Measurements from ENCODE around the gene PLEKHH2.

The PLEKHH2 gene

GRCh38 chr2:43788646-43789045 lies 151.6 kb downstream of the PLEKHH2 start:
- no peak overlapping the region for H3K4me3 ChIP-seq (replicated peaks; ENCODE audit: low read depth, low read length)
- no peak for DNase-seq (ENCODE audit: extremely low read depth, low read depth)
- TF ChIP-seq, protein P1, sequence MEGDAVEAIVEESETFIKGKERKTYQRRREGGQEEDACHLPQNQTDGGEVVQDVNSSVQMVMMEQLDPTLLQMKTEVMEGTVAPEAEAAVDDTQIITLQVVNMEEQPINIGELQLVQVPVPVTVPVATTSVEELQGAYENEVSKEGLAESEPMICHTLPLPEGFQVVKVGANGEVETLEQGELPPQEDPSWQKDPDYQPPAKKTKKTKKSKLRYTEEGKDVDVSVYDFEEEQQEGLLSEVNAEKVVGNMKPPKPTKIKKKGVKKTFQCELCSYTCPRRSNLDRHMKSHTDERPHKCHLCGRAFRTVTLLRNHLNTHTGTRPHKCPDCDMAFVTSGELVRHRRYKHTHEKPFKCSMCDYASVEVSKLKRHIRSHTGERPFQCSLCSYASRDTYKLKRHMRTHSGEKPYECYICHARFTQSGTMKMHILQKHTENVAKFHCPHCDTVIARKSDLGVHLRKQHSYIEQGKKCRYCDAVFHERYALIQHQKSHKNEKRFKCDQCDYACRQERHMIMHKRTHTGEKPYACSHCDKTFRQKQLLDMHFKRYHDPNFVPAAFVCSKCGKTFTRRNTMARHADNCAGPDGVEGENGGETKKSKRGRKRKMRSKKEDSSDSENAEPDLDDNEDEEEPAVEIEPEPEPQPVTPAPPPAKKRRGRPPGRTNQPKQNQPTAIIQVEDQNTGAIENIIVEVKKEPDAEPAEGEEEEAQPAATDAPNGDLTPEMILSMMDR (IDR thresholded peaks at IDR 0.05; ENCODE audit: low read depth, low read length, missing control alignments) = no peak

DNA sequence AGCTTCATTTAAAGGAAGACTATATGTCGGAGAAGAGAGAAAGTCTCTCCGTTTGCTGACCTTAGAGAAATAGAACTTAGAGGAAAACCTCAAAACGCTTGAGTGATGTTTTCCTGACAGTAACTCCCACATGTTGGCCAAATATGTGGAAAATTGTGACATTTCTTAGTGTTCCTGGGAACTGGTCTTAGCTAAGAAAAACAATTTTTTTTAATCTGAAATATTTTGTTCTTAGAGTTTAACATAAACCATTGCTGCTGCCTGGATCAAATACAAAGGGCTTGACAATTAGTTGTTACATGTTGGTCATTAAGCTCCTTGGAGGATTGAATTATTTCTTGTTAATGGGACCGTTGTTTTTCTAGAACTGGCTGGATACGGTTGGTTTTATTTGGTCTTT lies 153.1 kb downstream of the PLEKHH2 start:
- no peak overlapping the region for H3K4me3 ChIP-seq (replicated peaks; ENCODE audit: low read depth, low read length)
- TF ChIP-seq, protein P1 (IDR thresholded peaks at IDR 0.05; ENCODE audit: low read depth, low read length, missing control alignments) = no peak
- no peak for DNase-seq (ENCODE audit: extremely low read depth, low read depth)

GRCh38 chr2:43791035-43791765 lies 154.1 kb downstream of the PLEKHH2 start:
- TF ChIP-seq, protein P1 (IDR thresholded peaks at IDR 0.05; ENCODE audit: low read depth, low read length, missing control alignments) = no peak
- DNase-seq (ENCODE audit: extremely low read depth, low read depth) = no peak
- no peak overlapping the region for H3K4me3 ChIP-seq (replicated peaks; ENCODE audit: low read depth, low read length)

DNA sequence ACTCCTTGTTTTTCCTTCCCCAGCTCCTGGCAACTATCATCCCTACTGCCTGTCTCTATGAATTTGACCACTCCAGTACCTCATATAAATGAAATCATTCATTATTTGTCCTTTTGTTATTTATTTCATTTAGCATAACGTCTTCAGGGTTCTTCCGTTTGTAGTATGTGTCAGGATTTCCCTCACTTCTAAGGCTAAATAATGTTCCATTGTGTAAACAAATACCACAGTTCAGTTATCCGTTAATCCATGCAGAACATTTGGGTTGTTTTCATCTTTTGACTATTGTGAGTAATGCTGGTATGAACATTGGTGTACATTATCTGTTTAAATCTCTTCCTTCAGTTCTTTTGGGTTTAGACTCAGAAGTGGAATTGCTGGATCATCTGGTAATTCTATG lies 155.6 kb downstream of the PLEKHH2 start:
- no peak overlapping the region for H3K4me3 ChIP-seq (replicated peaks; ENCODE audit: low read depth, low read length)
- TF ChIP-seq, protein P1 (IDR thresholded peaks at IDR 0.05; ENCODE audit: low read depth, low read length, missing control alignments) = no peak
- DNase-seq (ENCODE audit: extremely low read depth, low read depth) = no peak

GRCh38 chr2:43794956-43795355 lies 157.9 kb downstream of the PLEKHH2 start:
- no peak for DNase-seq (ENCODE audit: extremely low read depth, low read depth)
- TF ChIP-seq, protein P1 (IDR thresholded peaks at IDR 0.05; ENCODE audit: low read depth, low read length, missing control alignments) = no peak
- no peak overlapping the region for H3K4me3 ChIP-seq (replicated peaks; ENCODE audit: low read depth, low read length)

- DNase-seq (ENCODE audit: extremely low read depth, low read depth) = no peak
- no peak overlapping the region for H3K4me3 ChIP-seq (replicated peaks; ENCODE audit: low read depth, low read length)
- TF ChIP-seq, protein P1 (IDR thresholded peaks at IDR 0.05; ENCODE audit: low read depth, low read length, missing control alignments) = no peak
Measured at GRCh38 chr2:43796206-43796605, 159.1 kb downstream of the PLEKHH2 start.

DNA sequence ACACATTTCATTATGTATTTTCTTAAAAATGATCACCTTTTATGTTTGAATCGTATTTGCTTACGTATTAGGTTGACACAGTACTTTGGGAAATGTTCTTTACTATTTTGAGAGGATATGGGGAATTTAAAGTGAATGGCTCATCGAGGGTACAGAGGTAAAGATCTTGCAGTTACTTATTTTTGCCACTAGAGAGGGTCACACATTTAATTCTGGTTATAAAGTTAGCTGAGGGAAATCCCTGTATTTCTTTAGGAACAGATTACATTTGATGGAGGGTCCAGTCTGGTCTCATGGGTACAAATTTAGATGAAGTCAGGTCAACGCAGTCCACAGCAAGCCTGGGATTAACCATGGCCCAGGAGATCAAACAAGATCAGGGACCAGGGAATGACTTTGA lies 161.2 kb downstream of the PLEKHH2 start:
- TF ChIP-seq, protein P1 (IDR thresholded peaks at IDR 0.05; ENCODE audit: low read depth, low read length, missing control alignments) = no peak
- H3K4me3 ChIP-seq (replicated peaks; ENCODE audit: low read depth, low read length) = no peak overlapping the region
- DNase-seq (ENCODE audit: extremely low read depth, low read depth) = no peak
